Fibroblast of skin of abdomen (primary cell): ENCODE results near the gene ALG5. TPM values are rescaled to one million over a fixed set of nuclear protein-coding genes. Genes with fewer than 3 reads are reported as not detected.
A peak's percentile ranks its signal among the peaks of the same experiment; 100 is the strongest.

Source experiments
- DNase-seq: peaks from one replicate; pipeline ENCODE4 v3.0.0-alpha.2; 2013
- polyA plus RNA-seq, 2 experiments: library from polyadenylated mRNA; unstranded; fragments of 120-200 nt; gene quantifications; one replicate each; pipeline ENCODE4 v1.2.1, GENCODE V29; 2013; ENCODE audit not compliant: insufficient read length in 2 of 2

Gene ALG5, protein sequence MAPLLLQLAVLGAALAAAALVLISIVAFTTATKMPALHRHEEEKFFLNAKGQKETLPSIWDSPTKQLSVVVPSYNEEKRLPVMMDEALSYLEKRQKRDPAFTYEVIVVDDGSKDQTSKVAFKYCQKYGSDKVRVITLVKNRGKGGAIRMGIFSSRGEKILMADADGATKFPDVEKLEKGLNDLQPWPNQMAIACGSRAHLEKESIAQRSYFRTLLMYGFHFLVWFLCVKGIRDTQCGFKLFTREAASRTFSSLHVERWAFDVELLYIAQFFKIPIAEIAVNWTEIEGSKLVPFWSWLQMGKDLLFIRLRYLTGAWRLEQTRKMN
- polyA plus RNA-seq (2013, experiment 1 of 2; ENCODE audit: insufficient read length): 27.7 TPM
- 26.7 TPM for polyA plus RNA-seq (2013, experiment 2 of 2; ENCODE audit: insufficient read length)

- DNase-seq: peak; percentile 90
Measured at GRCh38 chr13:36999054-36999714, at the start of gene ALG5. ALG5 (minus strand) TSS chr13:36999340; CDS start chr13:36999300, 40 bp downstream.

DNA sequence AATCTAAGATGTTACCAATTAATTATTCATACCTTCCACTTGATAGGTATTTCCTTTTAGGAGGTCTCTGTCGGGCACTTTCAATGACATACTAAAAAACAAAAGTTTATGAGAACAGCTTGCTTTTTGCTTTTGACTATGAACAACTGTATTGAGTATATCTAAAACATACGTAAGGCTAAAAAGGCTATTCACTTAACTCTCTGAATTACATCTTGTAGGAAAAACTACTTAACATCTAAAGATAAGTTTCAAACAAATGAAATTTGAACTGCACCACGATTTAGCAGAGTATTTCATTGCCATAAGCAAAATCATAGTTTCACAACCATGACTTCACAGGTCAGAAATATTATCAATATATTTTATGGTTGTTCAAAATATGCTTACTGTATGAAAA, 48.7 kb upstream of the ALG5 start:
- no peak for DNase-seq

DNA sequence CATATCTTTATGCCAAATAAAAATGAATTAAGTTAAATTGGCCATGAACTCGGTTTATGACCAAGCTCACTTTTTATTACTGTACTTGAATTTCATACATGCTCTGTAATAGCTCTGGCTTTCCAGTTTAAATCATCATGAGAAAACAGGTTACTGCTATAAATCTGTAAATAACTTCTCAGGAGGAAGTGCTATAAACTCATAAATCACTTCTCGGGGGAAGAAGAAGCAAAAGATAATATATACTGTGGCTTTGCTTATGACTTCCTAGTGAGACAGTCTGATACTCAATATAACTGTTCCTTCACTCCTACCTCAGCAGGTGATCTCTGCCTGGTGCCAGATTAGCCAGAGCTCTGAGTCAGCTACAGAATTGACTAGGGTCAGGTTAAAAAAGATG, 47.9 kb upstream of the ALG5 start:
- DNase-seq: no peak

DNA sequence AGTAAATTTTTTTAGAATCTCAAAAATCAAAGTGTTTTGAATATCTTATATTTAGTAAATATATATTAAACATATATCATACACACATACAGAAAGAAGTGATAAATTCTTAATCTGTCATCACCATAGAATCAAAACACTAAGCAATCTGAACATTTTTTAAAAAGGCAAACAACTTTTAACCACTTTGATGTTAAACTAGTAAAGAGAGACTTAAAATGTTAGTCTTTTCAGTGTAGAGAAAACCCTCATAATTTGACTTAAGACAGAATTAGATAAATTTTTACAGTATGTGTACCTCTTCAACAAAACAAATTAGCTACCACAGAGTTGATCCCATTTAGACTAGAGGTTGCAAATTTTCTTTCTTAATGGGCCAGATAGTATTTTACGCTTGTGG, 46.9 kb upstream of the ALG5 start:
- DNase-seq: no peak

DNA sequence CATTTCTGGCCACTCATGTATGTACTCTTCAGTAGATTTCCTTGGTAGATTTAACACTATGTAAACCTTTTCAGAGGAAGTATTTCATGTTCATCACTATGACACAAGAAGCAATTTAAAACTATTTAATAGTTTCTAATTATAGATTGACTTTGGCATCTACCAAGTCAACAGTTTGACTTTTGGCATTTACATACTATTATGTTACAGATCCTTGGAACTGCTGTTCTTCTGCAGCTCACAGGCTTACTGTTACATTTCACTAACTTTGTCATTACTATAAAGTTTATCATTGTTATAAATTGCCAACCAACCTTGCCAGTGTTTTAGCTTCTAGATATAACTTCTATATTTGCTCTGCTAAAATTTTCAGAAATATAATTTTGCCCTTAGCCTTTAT, 41.6 kb upstream of the ALG5 start:
- DNase-seq: no peak

DNA sequence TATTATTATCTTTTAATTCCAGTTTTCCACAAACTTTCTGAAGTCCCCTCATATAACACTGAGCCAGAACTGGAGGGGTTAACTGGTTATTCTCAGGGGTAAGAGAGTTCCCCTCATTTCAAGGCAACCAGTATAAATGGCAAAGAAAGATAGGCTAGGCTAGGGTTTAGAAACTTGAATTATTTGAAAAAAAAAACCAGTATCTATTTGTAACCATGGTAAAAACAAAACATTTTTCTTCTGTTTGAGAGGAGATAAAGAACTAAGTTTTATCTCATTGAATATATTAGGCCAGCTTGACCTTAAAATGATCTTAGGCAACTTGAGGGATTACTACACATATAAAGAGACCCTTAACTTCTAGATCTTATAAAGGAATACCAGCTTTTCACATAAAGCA, 40.8 kb upstream of the ALG5 start:
- no peak for DNase-seq

GRCh38 chr13:37037241-37037640, 38.1 kb upstream of the ALG5 start:
- DNase-seq: no peak

- DNase-seq: peak; percentile 54
Measured at GRCh38 chr13:37029617-37030016, 30.5 kb upstream of the ALG5 start.

- no peak for DNase-seq
Measured at GRCh38 chr13:37027639-37028038, 28.5 kb upstream of the ALG5 start.

DNA sequence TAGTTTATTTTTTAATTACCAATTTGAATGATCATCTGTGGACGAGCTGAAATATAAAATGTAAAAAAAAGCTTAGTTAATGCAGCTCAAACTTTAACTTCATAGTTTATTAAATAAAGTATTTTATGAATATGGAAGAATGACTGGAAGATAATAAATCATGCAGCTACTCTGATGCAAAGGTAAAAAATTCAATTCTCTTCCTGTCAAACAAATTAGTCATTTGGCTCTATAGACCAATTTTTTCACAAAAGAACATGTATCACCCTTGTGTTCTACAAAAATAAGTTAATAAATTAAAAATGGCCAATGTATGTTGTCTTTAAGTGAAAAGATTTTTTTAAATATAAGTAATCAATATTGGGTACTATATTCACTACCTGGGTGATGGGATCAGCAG, 27.6 kb upstream of the ALG5 start:
- peak; percentile 8 for DNase-seq

GRCh38 chr13:37023871-37024270, 24.7 kb upstream of the ALG5 start:
- DNase-seq: peak; percentile 44

GRCh38 chr13:37014609-37015008, 15.5 kb upstream of the ALG5 start:
- DNase-seq: no peak

DNA sequence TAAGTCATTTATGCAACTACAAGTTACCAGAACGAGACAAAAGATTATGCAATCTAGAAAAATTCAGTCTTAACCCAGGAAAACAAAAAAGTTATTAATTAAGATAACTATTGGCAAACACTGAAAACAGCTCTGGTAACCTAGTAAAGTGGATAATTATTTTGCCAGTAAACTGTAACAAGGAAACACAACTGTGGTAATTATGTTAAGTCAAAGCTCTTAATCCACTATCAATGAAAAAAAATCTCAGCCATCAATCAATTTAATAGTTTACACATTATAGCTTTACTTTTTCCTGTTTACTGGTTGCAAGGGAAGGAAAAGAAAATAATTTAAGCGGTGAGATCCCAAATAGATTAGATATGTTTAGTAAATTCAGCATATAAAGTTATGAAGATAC, 12.6 kb upstream of the ALG5 start:
- no peak for DNase-seq

- DNase-seq: no peak
Measured at GRCh38 chr13:37011002-37011401, 11.9 kb upstream of the ALG5 start.

GRCh38 chr13:37010424-37010823, 11.3 kb upstream of the ALG5 start:
- no peak for DNase-seq

DNA sequence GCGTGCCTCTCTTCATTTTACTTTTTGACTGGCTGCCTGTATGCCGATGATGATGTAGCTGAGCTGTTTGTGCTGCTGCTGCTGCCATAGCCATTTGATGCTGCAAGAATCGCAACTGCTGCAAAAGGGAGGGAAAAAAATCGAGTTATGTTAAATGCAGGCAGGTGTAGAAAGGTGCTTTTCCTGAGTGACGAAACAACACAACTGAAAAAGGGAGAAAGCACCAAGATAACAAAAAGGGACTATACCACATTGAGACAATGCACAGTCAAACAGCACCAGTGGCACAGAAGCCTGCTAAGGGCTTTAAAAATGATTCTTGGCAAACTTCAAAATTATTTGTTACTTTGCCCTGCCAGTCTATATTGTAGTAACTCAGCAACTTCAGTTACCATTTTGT, 10.6 kb upstream of the ALG5 start:
- DNase-seq: no peak

DNA sequence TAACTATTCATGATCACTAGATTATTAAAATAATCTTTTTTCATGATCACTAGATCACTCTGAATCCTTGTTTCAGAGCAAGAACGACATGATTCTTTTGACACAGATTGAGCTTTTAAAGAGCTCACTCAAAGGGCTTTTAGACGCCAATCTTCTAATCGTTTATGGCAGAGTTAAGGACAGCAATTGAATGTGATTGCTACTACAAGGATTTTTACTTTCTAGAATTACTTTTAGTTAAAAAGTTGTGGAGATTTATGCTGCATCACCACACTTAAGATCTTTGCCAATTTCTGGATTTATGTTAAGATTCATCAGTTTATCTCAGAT, 2.7 kb upstream of the ALG5 start:
- no peak for DNase-seq

DNA sequence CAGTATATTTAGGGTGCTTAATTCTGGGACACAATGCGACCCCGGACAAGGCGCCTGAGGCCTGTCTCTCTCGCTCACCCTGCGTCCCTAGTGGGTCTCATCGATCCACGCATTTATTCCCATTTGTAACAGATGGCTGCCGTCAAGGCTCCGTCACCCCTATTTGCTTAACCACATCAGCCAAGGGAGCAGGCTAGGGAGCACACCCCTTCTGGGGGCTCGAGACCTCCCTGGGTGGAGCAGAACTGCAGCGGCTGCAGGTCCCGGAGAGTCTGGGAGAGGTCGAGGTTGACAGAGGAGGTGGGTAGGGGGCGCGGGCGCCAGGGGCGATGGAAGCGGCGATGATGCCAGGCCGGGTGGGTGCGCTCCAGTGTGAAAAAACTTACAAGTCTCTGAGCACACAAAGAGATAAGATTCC, 507 bp downstream of the ALG5 start:
- no peak for DNase-seq

DNA sequence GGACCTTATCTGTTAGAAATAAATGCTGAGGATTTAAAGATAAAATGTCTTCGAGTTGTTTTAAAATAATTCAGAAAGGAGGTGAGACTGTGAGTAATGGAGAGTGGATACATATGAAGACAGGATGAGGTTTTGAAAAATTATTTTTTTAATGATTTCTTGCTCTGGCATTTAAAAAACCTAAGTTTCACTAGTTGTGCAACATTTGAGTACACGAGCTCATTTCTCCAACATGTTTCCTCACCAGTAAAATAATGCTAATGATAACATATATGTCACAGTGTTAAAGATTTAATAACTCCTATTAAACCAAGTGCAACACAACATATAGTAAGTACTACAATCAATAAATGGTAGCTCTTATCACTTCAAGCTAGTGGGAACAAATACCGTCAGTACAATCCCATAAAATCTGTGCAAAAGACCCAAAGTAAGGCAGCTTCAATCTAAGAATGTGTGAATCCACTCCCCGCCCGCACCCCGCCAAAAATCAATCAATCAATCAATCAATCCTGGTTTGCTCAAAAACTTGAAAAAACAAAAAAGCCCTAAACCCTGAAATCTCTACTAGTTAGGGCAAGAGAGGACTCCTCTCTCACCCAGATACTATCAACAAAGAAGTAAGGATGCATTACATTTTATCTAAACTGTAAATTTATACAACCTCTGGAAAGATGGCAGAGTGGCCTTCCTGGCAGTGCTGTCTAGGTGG, 1.3 kb downstream of the ALG5 start:
- DNase-seq: no peak

DNA sequence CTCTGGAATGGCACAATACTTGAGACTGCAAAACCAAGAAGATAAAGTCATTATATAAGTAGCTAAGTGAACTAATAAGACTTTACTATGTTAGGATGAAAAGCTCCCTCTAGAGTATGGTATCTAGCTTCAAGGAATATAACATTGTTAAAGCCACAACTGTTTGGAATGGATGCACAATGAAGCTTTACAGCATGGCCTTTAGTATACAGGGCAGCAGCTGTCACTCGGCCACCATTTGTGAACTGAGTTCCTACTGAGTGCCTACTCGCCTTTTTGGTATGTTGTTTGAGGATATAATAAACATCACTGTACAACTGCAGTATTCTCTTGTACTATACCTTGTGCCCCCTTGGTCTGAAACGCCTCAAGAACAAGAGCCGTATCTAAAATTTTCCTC, 6.8 kb downstream of the ALG5 start:
- no peak for DNase-seq

DNA sequence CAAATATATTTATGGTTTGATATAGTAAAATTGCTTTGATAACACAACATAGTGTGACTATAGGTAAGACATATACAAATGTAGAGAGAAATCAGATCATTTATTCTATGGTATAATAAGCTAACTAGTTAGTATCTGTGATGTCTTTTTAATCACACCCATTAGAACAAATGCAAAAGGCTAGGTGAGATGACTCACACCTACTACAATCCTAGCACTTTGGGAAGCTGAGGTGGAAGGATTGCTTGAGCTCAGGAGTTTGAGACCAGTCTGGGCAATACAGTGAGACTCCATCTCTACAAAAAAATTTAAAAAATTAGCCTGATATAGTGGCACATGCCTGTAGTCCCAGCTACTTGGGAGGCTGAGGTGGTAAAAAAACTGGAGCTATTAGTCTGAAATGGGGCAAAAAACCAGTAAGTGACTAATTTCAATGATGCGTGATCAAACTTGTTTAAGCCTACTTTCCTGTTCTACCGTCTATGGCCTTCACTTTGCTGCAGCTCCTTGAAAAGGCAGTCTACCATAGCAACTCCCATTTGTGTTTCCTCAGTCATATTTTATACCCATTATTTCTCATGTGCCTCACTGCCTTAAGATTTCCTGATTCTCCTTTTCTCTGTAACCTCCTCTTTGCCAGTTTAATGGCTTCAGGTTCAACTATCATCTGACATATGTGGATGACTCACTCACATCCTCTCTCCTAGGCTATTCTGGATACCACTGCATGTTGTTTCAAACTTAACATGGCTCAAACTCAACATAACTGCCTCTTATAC, 12.5 kb downstream of the ALG5 start:
- no peak for DNase-seq

DNA sequence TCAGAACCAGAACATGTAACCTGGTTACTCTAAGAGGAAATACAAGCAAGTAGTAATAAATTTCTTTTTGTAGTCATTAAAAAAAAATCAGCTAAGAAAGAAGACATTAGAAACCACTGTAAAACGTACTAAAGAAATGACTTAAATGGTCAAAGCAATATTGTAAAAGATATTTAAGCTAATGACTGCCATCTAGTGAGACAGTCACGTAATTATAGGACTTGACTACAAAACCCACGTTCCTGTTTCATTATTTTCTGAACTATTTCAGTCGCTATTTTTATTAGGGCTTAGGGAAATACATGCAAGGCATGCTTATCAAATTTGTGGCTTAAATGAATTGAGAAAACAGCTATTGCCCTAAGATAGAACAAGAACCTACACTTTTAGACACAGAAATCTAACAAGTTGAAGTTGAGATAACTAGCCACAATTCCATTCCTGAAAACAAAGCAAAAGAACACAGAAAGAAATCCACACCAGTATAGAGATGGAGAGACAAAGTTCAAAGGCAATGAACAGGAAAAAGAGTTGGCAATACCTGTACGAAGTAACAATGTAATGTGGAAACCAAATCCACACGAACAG, 17.9 kb downstream of the ALG5 start:
- peak; percentile 44 for DNase-seq
